HG03060 (cell line): ENCODE measurements around the gene SLC12A2.

ENCODE experiments used
- ATAC-seq: cut with Tn5 transposase; IDR thresholded peaks from one replicate; pipeline ENCODE4 v1.9.1; 2021; ENCODE audit warnings: low read depth, moderate number of reproducible peaks; ENCODE audit not compliant: unreplicated experiment

SLC12A2 gene

DNA sequence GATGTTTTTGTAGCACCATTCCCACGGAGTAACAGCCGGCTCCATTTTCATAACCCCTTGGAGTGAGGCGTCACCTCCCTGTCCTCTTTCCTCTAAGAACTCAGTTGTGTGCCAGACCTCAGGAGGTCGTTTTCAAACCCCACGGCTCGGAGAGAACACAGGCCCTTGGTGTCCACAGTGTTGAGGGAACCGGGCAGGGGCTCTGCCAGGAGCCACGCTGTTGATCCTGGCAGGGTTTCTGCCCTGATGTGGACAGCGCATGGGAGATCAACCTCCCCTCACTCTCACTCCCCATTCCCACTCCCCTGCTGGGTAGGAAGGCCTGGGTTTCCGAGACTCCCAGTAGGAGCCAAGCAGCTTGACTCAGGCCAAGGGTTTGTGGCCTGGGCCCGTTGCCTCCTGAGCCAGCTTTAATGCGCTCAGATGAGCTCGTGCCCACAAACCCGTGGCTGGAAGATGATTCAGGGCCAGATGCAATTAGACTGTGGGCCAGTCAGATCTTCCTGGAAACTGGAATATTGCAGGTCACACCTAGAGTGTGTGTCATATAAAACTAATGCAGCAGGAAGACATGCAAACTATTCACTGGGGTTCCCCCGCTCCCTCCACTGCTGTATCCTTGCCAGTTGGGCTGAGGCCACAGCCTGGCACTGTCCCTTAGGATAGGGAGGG is 133.4 kb downstream of the SLC12A2 start:
- no peak for ATAC-seq

DNA sequence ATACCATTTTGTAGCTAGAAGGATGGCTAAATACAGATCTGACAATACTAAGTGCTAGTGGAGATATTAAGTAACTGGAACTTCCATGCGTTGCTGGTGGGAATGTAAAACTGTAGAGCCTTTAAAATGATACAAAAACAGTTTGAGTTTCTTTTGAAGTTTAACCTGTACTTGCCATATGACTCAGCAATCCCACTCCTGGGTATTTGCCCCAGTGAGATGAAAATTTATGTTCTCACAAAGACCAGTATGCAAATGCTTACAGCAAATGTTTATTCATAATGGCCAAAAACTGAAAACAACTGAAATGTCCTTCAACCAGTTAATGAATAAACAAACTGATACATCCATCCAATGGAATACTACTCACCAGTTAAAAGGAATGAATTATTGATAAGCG is 137.3 kb downstream of the SLC12A2 start:
- no peak for ATAC-seq

DNA sequence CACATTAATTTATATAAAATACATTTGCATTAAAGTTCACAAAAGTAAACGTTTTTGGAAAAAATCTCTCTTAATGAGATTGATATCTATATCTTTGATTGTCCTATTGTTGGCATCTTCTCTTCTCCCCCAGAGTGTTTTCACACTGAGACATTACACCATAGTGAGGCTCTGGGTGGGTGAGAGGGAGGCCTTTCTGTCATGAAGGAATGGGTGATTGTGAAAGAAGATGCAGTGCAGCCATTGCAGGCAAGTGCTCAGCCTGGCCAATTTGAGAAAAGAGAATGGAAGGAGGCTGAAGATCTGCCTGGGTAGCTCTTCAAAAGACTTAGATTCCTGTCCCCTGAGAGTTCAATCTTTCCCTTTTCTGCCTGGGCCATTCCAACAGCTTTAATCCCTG is 140.8 kb downstream of the SLC12A2 start:
- no peak for ATAC-seq

GRCh38 chr5:128225245-128226030 is 141.9 kb downstream of the SLC12A2 start:
- no peak for ATAC-seq

DNA sequence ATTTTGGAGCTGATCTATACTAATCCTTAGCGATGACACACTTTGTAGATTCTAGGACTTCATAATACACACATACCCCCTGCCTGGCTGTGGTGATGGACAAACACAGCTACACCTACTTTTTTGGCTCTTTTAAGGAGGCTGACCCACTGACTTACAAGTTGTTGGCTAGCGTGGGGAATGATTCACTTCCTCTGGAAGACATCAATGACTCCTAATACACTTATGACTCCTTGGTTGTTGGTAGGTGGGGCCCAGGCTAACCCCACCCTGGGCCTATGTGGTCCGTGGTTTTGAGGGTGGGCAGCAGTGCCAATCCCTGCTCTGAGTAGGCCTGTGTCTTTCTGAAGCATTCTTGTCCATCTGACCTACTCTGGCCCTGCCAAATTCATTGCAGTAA is 144.4 kb downstream of the SLC12A2 start:
- no peak for ATAC-seq

DNA sequence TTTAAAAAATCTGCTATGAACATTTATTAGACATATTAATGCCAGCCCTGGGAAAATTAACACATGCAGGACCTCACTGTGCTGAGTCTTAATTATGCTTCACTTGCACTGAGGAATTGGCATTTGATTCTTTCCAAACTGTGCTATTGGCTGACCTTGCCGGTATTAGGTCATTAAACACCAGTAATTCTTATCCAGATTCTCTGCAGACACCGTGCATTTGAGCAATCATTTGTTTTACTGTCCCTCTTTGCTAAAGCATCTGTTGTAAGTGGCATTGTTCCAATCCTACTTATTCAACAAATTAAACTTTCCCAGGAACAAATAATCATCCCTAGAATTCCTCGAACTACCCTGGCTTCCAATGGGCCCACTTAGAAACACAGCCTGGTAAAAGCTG is 145.0 kb downstream of the SLC12A2 start:
- no peak for ATAC-seq

GRCh38 chr5:128234928-128235641 is 151.5 kb downstream of the SLC12A2 start:
- no peak for ATAC-seq

DNA sequence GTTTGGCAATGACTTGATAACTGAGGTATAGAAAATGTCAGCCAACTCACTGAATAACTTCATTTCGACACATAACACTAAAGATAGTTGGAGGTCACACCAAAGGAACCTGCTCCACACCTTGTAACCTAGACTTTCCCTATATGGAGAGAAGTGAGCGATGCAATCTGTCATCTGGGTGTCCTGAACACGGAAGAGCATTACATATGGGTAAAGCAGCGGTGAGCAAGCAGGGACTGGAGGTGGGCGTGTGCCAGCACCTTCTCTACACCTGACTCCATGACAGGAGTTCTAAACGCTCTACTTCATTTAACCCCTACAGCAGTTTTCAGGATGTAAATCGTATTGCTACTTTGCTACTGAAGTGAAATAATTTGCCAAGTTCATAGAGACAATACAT is 152.8 kb downstream of the SLC12A2 start:
- ATAC-seq, result no peak

DNA sequence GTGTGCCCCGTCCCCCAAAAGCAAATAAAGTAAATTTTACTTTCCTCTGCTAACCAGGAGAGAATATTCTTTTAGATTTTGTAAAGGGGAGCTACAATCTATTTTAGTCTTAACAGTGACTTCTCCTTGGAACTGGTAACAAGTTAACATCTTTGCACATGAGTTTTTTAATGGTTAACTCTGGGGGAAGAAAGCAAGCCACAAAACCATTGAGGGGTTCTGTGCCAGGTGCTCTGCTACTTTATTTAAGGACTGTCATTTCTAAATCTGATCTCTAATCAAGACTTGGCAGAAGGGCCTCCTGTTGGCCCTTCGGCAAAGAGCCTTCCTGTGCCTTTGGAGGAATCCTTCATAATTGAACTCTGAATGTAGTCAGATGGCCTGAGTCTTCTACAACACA is 153.4 kb downstream of the SLC12A2 start:
- no peak for ATAC-seq

GRCh38 chr5:128237546-128237945 is 154.0 kb downstream of the SLC12A2 start:
- no peak for ATAC-seq
